ENCODE measurements around the gene PROC. TPM values are rescaled to one million over a fixed set of nuclear protein-coding genes. Genes with fewer than 3 reads are reported as not detected.

PROC gene
- total RNA-seq, 1 experiment from 2014 or later: 0.58 TPM

GRCh38 chr2:127454595-127455565, 36.7 kb downstream of the PROC start:
- peak overlapping the region; percentile 44 for H3K4me2 ChIP-seq (ENCODE audit: low read length)
- intact Hi-C loops (cut with micrococcal nuclease): loop anchor here (2.0 kb wide), 1 partner anchor 24 kb away; no protein-coding TSS in a partner anchor

GRCh38 chr2:127455566-127456493, 37.6 kb downstream of the PROC start:
- Histone ChIP-seq H4K20me1 (ENCODE audit: low read length) (no peaks in the 10 kb centered on the region), H3K4me3 (ENCODE audit: low read length) (no peak overlapping the region), H3K9me2 (replicated peaks; ENCODE audit: low read length) (no peaks in the 10 kb centered on the region), H3K36me3 (ENCODE audit: low read depth, low read length) (no peaks in the 10 kb centered on the region), H3F3A (ENCODE audit: low read length, unreplicated experiment) (no peaks in the 10 kb centered on the region), H3K79me2 (ENCODE audit: low read length) (no peaks in the 10 kb centered on the region), H3K27me3 (ENCODE audit: low read length) (no peaks in the 10 kb centered on the region), H3K9ac (ENCODE audit: low read length) (no peak overlapping the region), H3K27ac (ENCODE audit: low read length) (no peak overlapping the region), H2AFZ (ENCODE audit: low read length) (no peak overlapping the region), H3K4me2 (ENCODE audit: low read length) (peak overlapping the region; percentile 44; the same call in 1 of the 2 replicates), H3K9me3 (ENCODE audit: low read length) (no peaks in the 10 kb centered on the region), H3K4me1 (ENCODE audit: insufficient read depth, low read length) (peaks cover 13% of the 10 kb centered on the region)
- no peak for ATAC-seq
- POLR2A ChIA-PET (ENCODE audit: unreplicated experiment): no interaction called here
- DNase-seq: no peak
- CTCF ChIA-PET: no interaction called here
- intact Hi-C loops (cut with micrococcal nuclease): loop anchor here (2.0 kb wide), 1 partner anchor 23 kb away; no protein-coding TSS in a partner anchor
- TF ChIP-seq CTCF (conservative IDR thresholded peaks at IDR 0.05; ENCODE audit: low read depth, low read length): no peak
- TF ChIP-seq EZH2 (IDR thresholded peaks at IDR 0.05; ENCODE audit: low read length, unreplicated experiment): no peak
- TF ChIP-seq EZH2phosphoT487 (IDR thresholded peaks at IDR 0.05; ENCODE audit: borderline replicate concordance, low read length): no peak
- no TSS peak for BruUV-seq (replicated peaks)

More at GRCh38 chr2:127454595-127455565, 36.7 kb downstream of the PROC start:
- Histone ChIP-seq H3K27me3 (ENCODE audit: low read length) (no peaks in the 10 kb centered on the region), H3K4me3 (ENCODE audit: low read length) (no peak overlapping the region), H3K9me2 (replicated peaks; ENCODE audit: low read length) (no peaks in the 10 kb centered on the region), H2AFZ (ENCODE audit: low read length) (no peak overlapping the region), H4K20me1 (ENCODE audit: low read length) (no peaks in the 10 kb centered on the region), H3F3A (ENCODE audit: low read length, unreplicated experiment) (no peaks in the 10 kb centered on the region), H3K36me3 (ENCODE audit: low read depth, low read length) (no peaks in the 10 kb centered on the region), H3K27ac (ENCODE audit: low read length) (no peak overlapping the region), H3K79me2 (ENCODE audit: low read length) (no peaks in the 10 kb centered on the region), H3K4me1 (ENCODE audit: insufficient read depth, low read length) (peaks cover 13% of the 10 kb centered on the region), H3K9ac (ENCODE audit: low read length) (no peak overlapping the region), H3K9me3 (ENCODE audit: low read length) (no peaks in the 10 kb centered on the region)
- TF ChIP-seq EZH2 (IDR thresholded peaks at IDR 0.05; ENCODE audit: low read length, unreplicated experiment) (no peak), EZH2phosphoT487 (IDR thresholded peaks at IDR 0.05; ENCODE audit: borderline replicate concordance, low read length) (no peak), CTCF (conservative IDR thresholded peaks at IDR 0.05; ENCODE audit: low read depth, low read length) (no peak)
- peak; percentile 80 for ATAC-seq
- CTCF ChIA-PET: no interaction called here
- DNase-seq: peak; percentile 49
- POLR2A ChIA-PET (ENCODE audit: unreplicated experiment): interaction anchor here (0.5 kb wide), 1 partner anchor 31 kb away, joined by 4 read pairs; no protein-coding TSS in a partner anchor
- BruUV-seq (replicated peaks): no TSS peak

Data from PC-3 (cell line).